H1 (cell line): ENCODE data around the gene ARID1B. TPM values are rescaled to one million over a fixed set of nuclear protein-coding genes. Genes with fewer than 3 reads are reported as not detected.

Source experiments
- CTCF ChIA-PET: fragments of 300-600 bp; sonication (Branson Sonifier 250); formaldehyde crosslinking; loops from one replicate; lab custom pipeline; 2021; ENCODE audit not compliant: partially characterized antibody; lab: Charles Lee
- POLR2A ChIA-PET: fragments of 300-600 bp; sonication (Branson Sonifier 250); formaldehyde crosslinking; loops from one replicate; lab custom pipeline; 2021; ENCODE audit warnings: inconsistent platforms; ENCODE audit not compliant: partially characterized antibody; lab: Charles Lee
- DNase-seq, 2 experiments: peaks; one replicate each; pipeline versions ENCODE4 v3.0.0 to v3.0.0-alpha.2; 2010 to 2022; ENCODE audit warnings: low spot score in 2 of 2, low read depth in 1 of 2, mixed read lengths in 1 of 2
- FAIRE-seq: peaks from 2 replicates; lab custom pipeline; 2011; peaks lifted over from hg19 to GRCh38; lab: Jason Lieb, UNC
- H2AFZ ChIP-seq: 2 replicates; pipeline ENCODE4 v1.8.1; 2012; ENCODE audit warnings: low read length, inconsistent platforms
- H2AK5ac ChIP-seq: 2 replicates; pipeline ENCODE4 v1.6.1; 2013; ENCODE audit warnings: low read depth, low read length
- H2BK120ac ChIP-seq: replicated peaks from 2 replicates; pipeline ENCODE3; 2013; ENCODE audit warnings: low read depth, low read length, inconsistent platforms
- H2BK12ac ChIP-seq: 2 replicates; pipeline ENCODE4 v1.6.1; 2013; ENCODE audit warnings: low read depth, low read length
- H2BK15ac ChIP-seq: 2 replicates; pipeline ENCODE4 v1.6.1; 2013; ENCODE audit warnings: low read length
- H2BK20ac ChIP-seq: 2 replicates; pipeline ENCODE4 v1.6.1; 2013; ENCODE audit warnings: low read length
- H2BK5ac ChIP-seq: 2 replicates; pipeline ENCODE4 v1.6.1; 2013; ENCODE audit warnings: low read depth, low read length
- H3K14ac ChIP-seq: 2 replicates; pipeline ENCODE4 v1.6.1; 2013; ENCODE audit warnings: inconsistent platforms; ENCODE audit not compliant: insufficient read length
- H3K18ac ChIP-seq: 2 replicates; pipeline ENCODE4 v1.6.1; 2013; ENCODE audit warnings: low read length; ENCODE audit errors: extremely low read depth
- H3K23ac ChIP-seq: 2 replicates; pipeline ENCODE4 v1.6.1; 2013; ENCODE audit warnings: inconsistent platforms; ENCODE audit not compliant: insufficient read length
- H3K23me2 ChIP-seq: 2 replicates; pipeline ENCODE4 v1.6.1; 2013; ENCODE audit warnings: low read depth, low read length
- H3K27ac ChIP-seq: 2 replicates; pipeline ENCODE4 v1.6.1; 2011; ENCODE audit warnings: low read depth, low read length, inconsistent platforms
- H3K27me3 ChIP-seq, 4 experiments: replicated peaks in 1 of 4; 1 replicate in 1 of 4; 2 replicates in 3 of 4; pipeline versions ENCODE4 v1.6.1 to v1.8.1; 2011 to 2013; ENCODE audit warnings: low read length in 3 of 4, mild to moderate bottlenecking in 3 of 4, inconsistent platforms in 2 of 4, mixed read lengths in 2 of 4, moderate library complexity in 1 of 4; ENCODE audit not compliant: control insufficient read depth in 3 of 4, insufficient read depth in 3 of 4; ENCODE audit errors: extremely low read depth in 1 of 4
- H3K36me3 ChIP-seq, 4 experiments: 2 replicates each; pipeline versions ENCODE4 v1.6.1 to v1.8.1; 2011 to 2013; ENCODE audit warnings: mild to moderate bottlenecking in 4 of 4, low read length in 3 of 4, moderate library complexity in 2 of 4, control low read depth in 1 of 4, inconsistent platforms in 1 of 4; ENCODE audit not compliant: insufficient read depth in 4 of 4, control insufficient read depth in 2 of 4
- H3K4ac ChIP-seq: replicated peaks from 2 replicates; pipeline ENCODE3; 2013; ENCODE audit warnings: low read length, low read depth, mixed read lengths, inconsistent platforms; ENCODE audit not compliant: insufficient read length
- H3K4me1 ChIP-seq, 4 experiments: replicated peaks in 1 of 4; 1 replicate in 1 of 4; 2 replicates in 3 of 4; pipeline versions ENCODE4 v1.6.1 to v1.8.1; 2011 to 2013; ENCODE audit warnings: low read length in 3 of 4, inconsistent platforms in 2 of 4, mixed read lengths in 1 of 4; ENCODE audit not compliant: insufficient read depth in 4 of 4, control insufficient read depth in 3 of 4
- H3K4me2 ChIP-seq, 2 experiments: 2 replicates each; pipeline versions ENCODE4 v1.6.1 to v1.8.1; 2011 to 2013; ENCODE audit warnings: low read depth in 2 of 2, low read length in 2 of 2, control low read depth in 1 of 2, inconsistent platforms in 1 of 2, mild to moderate bottlenecking in 1 of 2; ENCODE audit not compliant: insufficient read depth in 1 of 2
- H3K4me3 ChIP-seq, 4 experiments: fragments of 200-600, 300-600 bp in 1 of 4; sonication (generic), shearing (Covaris generic), sonication (Bioruptor Twin) in 1 of 4; 2 replicates each; pipeline versions ENCODE4 v1.5.1 to v1.8.1; 2011 to 2016; ENCODE audit warnings: low read length in 4 of 4, low read depth in 3 of 4, control low read depth in 2 of 4, inconsistent platforms in 2 of 4, mild to moderate bottlenecking in 2 of 4, mixed read lengths in 1 of 4, moderate library complexity in 1 of 4; ENCODE audit not compliant: insufficient read depth in 2 of 4; ENCODE audit errors: extremely low read depth in 1 of 4
- H3K56ac ChIP-seq: replicated peaks from 2 replicates; pipeline ENCODE3; 2013; ENCODE audit warnings: low read depth, mild to moderate bottlenecking, mixed read lengths, low read length, inconsistent platforms; ENCODE audit not compliant: insufficient read length
- H3K79me1 ChIP-seq: 2 replicates; pipeline ENCODE4 v1.6.1; 2013; ENCODE audit warnings: low read depth, low read length, control low read depth
- H3K79me2 ChIP-seq, 2 experiments: 2 replicates each; pipeline versions ENCODE4 v1.6.1 to v1.8.1; 2012 to 2013; ENCODE audit warnings: low read length in 2 of 2, mild to moderate bottlenecking in 2 of 2, inconsistent platforms in 1 of 2; ENCODE audit not compliant: insufficient read depth in 2 of 2, control insufficient read depth in 1 of 2
- H3K9ac ChIP-seq, 4 experiments: replicated peaks in 1 of 4; 1 replicate in 1 of 4; 2 replicates in 3 of 4; pipeline versions ENCODE4 v1.6.1 to v1.8.1; 2011 to 2013; ENCODE audit warnings: low read depth in 3 of 4, low read length in 3 of 4, control low read depth in 2 of 4, mild to moderate bottlenecking in 2 of 4, moderate library complexity in 2 of 4, inconsistent platforms in 1 of 4; ENCODE audit errors: extremely low read depth in 1 of 4
- H3K9me3 ChIP-seq, 2 experiments: 2 replicates each; pipeline versions ENCODE4 v1.6.1 to v1.8.1; 2012 to 2013; ENCODE audit warnings: mild to moderate bottlenecking in 2 of 2, moderate library complexity in 2 of 2, control low read depth in 1 of 2, inconsistent platforms in 1 of 2, low read depth in 1 of 2, low read length in 1 of 2, mixed read lengths in 1 of 2; ENCODE audit not compliant: insufficient read depth in 2 of 2
- H4K20me1 ChIP-seq, 2 experiments: replicated peaks in 1 of 2; 2 replicates each; pipeline versions ENCODE3 to v1.8.1; 2011 to 2013; ENCODE audit warnings: inconsistent platforms in 2 of 2, low read length in 2 of 2, mild to moderate bottlenecking in 1 of 2; ENCODE audit not compliant: insufficient read depth in 2 of 2, control insufficient read depth in 1 of 2
- H4K5ac ChIP-seq: 2 replicates; pipeline ENCODE4 v1.6.1; 2013; ENCODE audit warnings: low read length, low read depth, mixed read lengths, inconsistent platforms; ENCODE audit not compliant: insufficient read length
- H4K8ac ChIP-seq: 2 replicates; pipeline ENCODE4 v1.8.0; 2013; ENCODE audit warnings: mild to moderate bottlenecking, moderate library complexity, low read length, inconsistent platforms; ENCODE audit not compliant: insufficient read depth; ENCODE audit errors: extremely low read depth
- H4K91ac ChIP-seq: replicated peaks from 2 replicates; pipeline ENCODE3; 2013; ENCODE audit warnings: low read length, mixed read lengths, inconsistent platforms; ENCODE audit not compliant: insufficient read length
- CBX5 ChIP-seq: fragments of 300-800, 300-1000 bp; sonication (generic); IDR thresholded peaks from 2 replicates; pipeline ENCODE4 v1.7.1; 2016; ENCODE audit warnings: antibody characterized with exemption, low read length, low read depth
- FOSL1 ChIP-seq: IDR thresholded peaks from 2 replicates; pipeline ENCODE4 v1.6.1; 2011; ENCODE audit warnings: mild to moderate bottlenecking, low read depth, low read length, moderate library complexity; ENCODE audit not compliant: insufficient read depth
- GTF2F1 ChIP-seq: IDR thresholded peaks from 2 replicates; pipeline ENCODE4 v1.6.1; 2012; ENCODE audit warnings: low read depth, low read length, improper control_type of control experiment, borderline replicate concordance
- JUND ChIP-seq: IDR thresholded peaks from 2 replicates; pipeline ENCODE4 v1.6.1; 2011; ENCODE audit warnings: mild to moderate bottlenecking, improper control_type of control experiment, low read length
- MAFK ChIP-seq: IDR thresholded peaks from 2 replicates; pipeline ENCODE4 v1.6.1; 2012; ENCODE audit warnings: low read depth, mild to moderate bottlenecking, improper control_type of control experiment, low read length
- POU5F1 ChIP-seq: IDR thresholded peaks from 2 replicates; pipeline ENCODE4 v1.6.1; 2011; ENCODE audit warnings: low read depth, mild to moderate bottlenecking, low read length, moderate library complexity
- WGBS, 2 experiments: shearing (Covaris generic) in 1 of 2; methylation state at CpG; one replicate each; pipeline versions ENCODE4 v1.1.6 to v1.1.7; 2013 to 2015; ENCODE audit warnings: low lambda C conversion rate in 2 of 2, mixed read lengths in 2 of 2, inconsistent platforms in 1 of 2, low coverage in 1 of 2, missing lambda C conversion rate in 1 of 2; ENCODE audit not compliant: insufficient replicate concordance in 2 of 2, insufficient coverage in 1 of 2, insufficient read length in 1 of 2; ENCODE audit errors: extremely low coverage in 1 of 2, missing lambda C conversion rate in 1 of 2; 5-methylcytosine and 5-hydroxymethylcytosine counted together
- polyA plus RNA-seq, 7 experiments: library from polyadenylated mRNA; depleted of rRNA in 3 of 7; stranded (reverse) in 5 of 7; unstranded in 2 of 7; fragments of >200 nt in 5 of 7; fragments of 200-250 nt in 2 of 7; gene quantifications; 1 replicate in 5 of 7; 2 replicates in 1 of 7; 4 replicates in 1 of 7; pipeline versions ENCODE4 v1.2.1 to v1.2.3, GENCODE V29; 2011 to 2013; ENCODE audit warnings: missing spikeins in 2 of 7, mixed read lengths in 2 of 7
- total RNA-seq: library from RNA; stranded (reverse); fragmentation: NEBNext Ultra II Directional; extraction: Animal tissue kit (Norgen Biotek cat#: 25700); gene quantifications from 2 replicates; pipeline ENCODE4 v1.2.1, GENCODE V29; 2021
- TF ChIP-seq, protein P1 (sequence below): IDR thresholded peaks from 2 replicates; pipeline ENCODE4 v1.6.1; 2012; ENCODE audit warnings: inconsistent platforms
- TF ChIP-seq, protein P2 (sequence below): IDR thresholded peaks from 2 replicates; pipeline ENCODE4 v1.6.1; 2011; ENCODE audit warnings: low read length, improper control_type of control experiment
- TF ChIP-seq, protein P3 (sequence below): IDR thresholded peaks from 2 replicates; pipeline ENCODE4 v1.6.1; 2012; ENCODE audit warnings: inconsistent platforms
- TF ChIP-seq, protein P4 (sequence below), 3 experiments: IDR thresholded peaks; 1 replicate in 2 of 3; 2 replicates in 1 of 3; pipeline versions ENCODE4 v1.5.1 to v1.6.1; 2011; ENCODE audit warnings: low read length in 3 of 3, mild to moderate bottlenecking in 3 of 3, inconsistent platforms in 2 of 3, low read depth in 1 of 3, moderate library complexity in 1 of 3; ENCODE audit not compliant: insufficient read depth in 1 of 3; ENCODE audit errors: control extremely low read depth in 1 of 3

The ARID1B gene
- total and polyA plus RNA-seq, 2 of the 8 experiments (the other 6 are each of a cell fraction or from before 2014, with no cell fraction given): 24.3 to 70.3 TPM

DNA sequence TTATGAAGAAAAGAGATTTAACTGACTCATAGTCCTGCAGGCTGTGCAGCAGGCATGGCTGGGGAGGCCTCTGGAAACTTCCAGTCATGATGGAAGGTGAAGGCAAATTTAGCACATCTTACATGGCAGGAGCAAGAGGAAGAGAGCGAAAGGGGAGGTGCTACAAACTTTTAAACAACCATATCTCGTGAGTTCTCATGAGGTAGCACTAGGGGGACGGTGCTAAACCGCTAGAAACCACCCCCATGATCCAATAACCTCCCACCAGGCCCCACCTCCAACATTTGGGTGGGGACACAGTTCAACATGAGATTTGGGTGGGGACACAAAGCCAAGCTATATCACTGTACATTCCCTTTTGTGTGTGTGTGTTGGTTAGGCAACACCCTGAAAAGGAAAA lies 336.2 kb downstream of the ARID1B start:
- WGBS, 2 experiments: 92% methylated on average over 4 of the region's 4 CpGs; no CpG with 5 or more reads in 1 of the 2 experiments
- H3K23ac ChIP-seq: no peak overlapping the region
- H2AK5ac ChIP-seq: no peak overlapping the region
- FAIRE-seq (no peak), DNase-seq (no peak)
- TF ChIP-seq FOSL1 (no peak), GTF2F1 (no peak), JUND (no peak), MAFK (no peak), CBX5 (no peak), POU5F1 (no peak)
- TF ChIP-seq, protein P1, sequence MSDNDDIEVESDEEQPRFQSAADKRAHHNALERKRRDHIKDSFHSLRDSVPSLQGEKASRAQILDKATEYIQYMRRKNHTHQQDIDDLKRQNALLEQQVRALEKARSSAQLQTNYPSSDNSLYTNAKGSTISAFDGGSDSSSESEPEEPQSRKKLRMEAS: no peak
- TF ChIP-seq, protein P2, sequence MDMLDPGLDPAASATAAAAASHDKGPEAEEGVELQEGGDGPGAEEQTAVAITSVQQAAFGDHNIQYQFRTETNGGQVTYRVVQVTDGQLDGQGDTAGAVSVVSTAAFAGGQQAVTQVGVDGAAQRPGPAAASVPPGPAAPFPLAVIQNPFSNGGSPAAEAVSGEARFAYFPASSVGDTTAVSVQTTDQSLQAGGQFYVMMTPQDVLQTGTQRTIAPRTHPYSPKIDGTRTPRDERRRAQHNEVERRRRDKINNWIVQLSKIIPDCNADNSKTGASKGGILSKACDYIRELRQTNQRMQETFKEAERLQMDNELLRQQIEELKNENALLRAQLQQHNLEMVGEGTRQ: no peak
- TF ChIP-seq, protein P3, sequence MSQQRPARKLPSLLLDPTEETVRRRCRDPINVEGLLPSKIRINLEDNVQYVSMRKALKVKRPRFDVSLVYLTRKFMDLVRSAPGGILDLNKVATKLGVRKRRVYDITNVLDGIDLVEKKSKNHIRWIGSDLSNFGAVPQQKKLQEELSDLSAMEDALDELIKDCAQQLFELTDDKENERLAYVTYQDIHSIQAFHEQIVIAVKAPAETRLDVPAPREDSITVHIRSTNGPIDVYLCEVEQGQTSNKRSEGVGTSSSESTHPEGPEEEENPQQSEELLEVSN: no peak
- TF ChIP-seq, protein P4, sequence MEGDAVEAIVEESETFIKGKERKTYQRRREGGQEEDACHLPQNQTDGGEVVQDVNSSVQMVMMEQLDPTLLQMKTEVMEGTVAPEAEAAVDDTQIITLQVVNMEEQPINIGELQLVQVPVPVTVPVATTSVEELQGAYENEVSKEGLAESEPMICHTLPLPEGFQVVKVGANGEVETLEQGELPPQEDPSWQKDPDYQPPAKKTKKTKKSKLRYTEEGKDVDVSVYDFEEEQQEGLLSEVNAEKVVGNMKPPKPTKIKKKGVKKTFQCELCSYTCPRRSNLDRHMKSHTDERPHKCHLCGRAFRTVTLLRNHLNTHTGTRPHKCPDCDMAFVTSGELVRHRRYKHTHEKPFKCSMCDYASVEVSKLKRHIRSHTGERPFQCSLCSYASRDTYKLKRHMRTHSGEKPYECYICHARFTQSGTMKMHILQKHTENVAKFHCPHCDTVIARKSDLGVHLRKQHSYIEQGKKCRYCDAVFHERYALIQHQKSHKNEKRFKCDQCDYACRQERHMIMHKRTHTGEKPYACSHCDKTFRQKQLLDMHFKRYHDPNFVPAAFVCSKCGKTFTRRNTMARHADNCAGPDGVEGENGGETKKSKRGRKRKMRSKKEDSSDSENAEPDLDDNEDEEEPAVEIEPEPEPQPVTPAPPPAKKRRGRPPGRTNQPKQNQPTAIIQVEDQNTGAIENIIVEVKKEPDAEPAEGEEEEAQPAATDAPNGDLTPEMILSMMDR (IDR thresholded peaks at IDR 0.05; ENCODE audit: control extremely low read depth in 1 of 3, insufficient read depth in 1 of 3, low read depth in 1 of 3, low read length in 3 of 3): no peak
- H3K36me3 ChIP-seq: peaks cover 0 to 5% (median 0%) of the 10 kb centered on the region in 4 experiments; a peak in 1 of 8 replicates
- CTCF ChIA-PET: interaction anchor here (1.6 kb wide), 1 partner anchor 55 kb away, joined by 4 read pairs; no protein-coding TSS in a partner anchor
- no peak overlapping the region for H3K4me3 ChIP-seq
- no peaks in the 10 kb centered on the region for H3K9me3 ChIP-seq
- no peak overlapping the region for H2BK15ac ChIP-seq
- no peaks in the 10 kb centered on the region for H3K27me3 ChIP-seq
- H3K23me2 ChIP-seq: no peaks in the 10 kb centered on the region
- H3K18ac ChIP-seq: no peak overlapping the region
- H2BK12ac ChIP-seq: no peak overlapping the region
- H3K9ac ChIP-seq: no peak overlapping the region
- no peak overlapping the region for H3K4ac ChIP-seq
- no peak overlapping the region for H4K5ac ChIP-seq
- H3K27ac ChIP-seq: no peak overlapping the region
- no peaks in the 10 kb centered on the region for H4K20me1 ChIP-seq
- no peaks in the 10 kb centered on the region for H3K4me1 ChIP-seq
- H4K8ac ChIP-seq: no peak overlapping the region
- no peak overlapping the region for H2BK5ac ChIP-seq
- POLR2A ChIA-PET: no interaction called here
- H3K79me2 ChIP-seq: no peaks in the 10 kb centered on the region
- H4K91ac ChIP-seq: no peak overlapping the region
- H2AFZ ChIP-seq: no peak overlapping the region
- no peak overlapping the region for H2BK20ac ChIP-seq
- H3K4me2 ChIP-seq: no peak overlapping the region
- H3K79me1 ChIP-seq: no peaks in the 10 kb centered on the region
- H3K56ac ChIP-seq: no peak overlapping the region
- no peak overlapping the region for H2BK120ac ChIP-seq
- no peak overlapping the region for H3K14ac ChIP-seq
